H9 (cell line): Measurements from ENCODE around the gene ANKFY1. TPM values are rescaled to one million over a fixed set of nuclear protein-coding genes. Genes with fewer than 3 reads are reported as not detected.
A peak's percentile ranks its signal among the peaks of the same experiment; 100 is the strongest.

Experiments used
- DNase-seq: peaks from one replicate; pipeline ENCODE4 v3.0.0-alpha.2; 2017
- H2AFZ ChIP-seq: one replicate; pipeline ENCODE4 v1.6.1; 2013; ENCODE audit warnings: mild to moderate bottlenecking, low read length, control low read depth, moderate library complexity
- H2AK5ac ChIP-seq: 2 replicates; pipeline ENCODE4 v1.6.1; 2013; ENCODE audit warnings: low read length, control low read depth, mixed read lengths; ENCODE audit not compliant: insufficient read length
- H2BK120ac ChIP-seq: one replicate; pipeline ENCODE4 v1.6.1; 2013; ENCODE audit warnings: low read depth, mild to moderate bottlenecking, low read length, control low read depth, inconsistent platforms; ENCODE audit not compliant: poor library complexity, severe bottlenecking
- H2BK12ac ChIP-seq: 2 replicates; pipeline ENCODE4 v1.6.1; 2013; ENCODE audit warnings: low read length, control low read depth, mixed read lengths, low read depth; ENCODE audit not compliant: insufficient read length
- H2BK15ac ChIP-seq: 2 replicates; pipeline ENCODE4 v1.6.1; 2013; ENCODE audit warnings: low read depth, low read length, control low read depth
- H2BK20ac ChIP-seq: one replicate; pipeline ENCODE4 v1.6.1; 2013; ENCODE audit warnings: low read depth, mild to moderate bottlenecking, low read length, control low read depth, inconsistent platforms; ENCODE audit not compliant: poor library complexity, severe bottlenecking
- H2BK5ac ChIP-seq: 2 replicates; pipeline ENCODE4 v1.6.1; 2013; ENCODE audit warnings: low read length, control low read depth, mixed read lengths; ENCODE audit not compliant: insufficient read length
- H3K14ac ChIP-seq: 2 replicates; pipeline ENCODE4 v1.6.1; 2013; ENCODE audit warnings: low read length, control low read depth; ENCODE audit not compliant: insufficient read depth
- H3K18ac ChIP-seq: 2 replicates; pipeline ENCODE4 v1.6.1; 2013; ENCODE audit warnings: low read depth, mild to moderate bottlenecking, mixed read lengths, low read length, control low read depth; ENCODE audit not compliant: insufficient read length
- H3K23ac ChIP-seq: 2 replicates; pipeline ENCODE4 v1.6.1; 2013; ENCODE audit warnings: low read length, control low read depth, mixed read lengths, low read depth; ENCODE audit not compliant: insufficient read length
- H3K23me2 ChIP-seq: 2 replicates; pipeline ENCODE4 v1.6.1; 2013; ENCODE audit warnings: low read depth, mild to moderate bottlenecking, mixed read lengths, low read length, control low read depth; ENCODE audit not compliant: insufficient read length, poor library complexity, severe bottlenecking
- H3K27ac ChIP-seq: 2 replicates; pipeline ENCODE4 v1.5.1; 2013; ENCODE audit warnings: low read length, control low read depth, mixed read lengths, low read depth; ENCODE audit not compliant: insufficient read length
- H3K27me3 ChIP-seq: 2 replicates; pipeline ENCODE4 v1.6.1; 2013; ENCODE audit warnings: low read length, control low read depth, inconsistent platforms; ENCODE audit not compliant: insufficient read depth
- H3K4ac ChIP-seq: 2 replicates; pipeline ENCODE4 v1.6.1; 2013; ENCODE audit warnings: low read depth, mild to moderate bottlenecking, control low read depth, inconsistent platforms, low read length, moderate library complexity
- H3K4me1 ChIP-seq: 2 replicates; pipeline ENCODE4 v1.6.1; 2013; ENCODE audit warnings: low read length, control low read depth, inconsistent platforms; ENCODE audit not compliant: insufficient read depth
- H3K4me2 ChIP-seq: 2 replicates; pipeline ENCODE4 v1.6.1; 2013; ENCODE audit warnings: low read length, control low read depth, mixed read lengths; ENCODE audit not compliant: insufficient read length, insufficient read depth
- H3K56ac ChIP-seq: 2 replicates; pipeline ENCODE4 v1.6.1; 2013; ENCODE audit warnings: low read depth, mild to moderate bottlenecking, mixed read lengths, low read length, control low read depth; ENCODE audit not compliant: insufficient read length
- H3K79me1 ChIP-seq: 2 replicates; pipeline ENCODE4 v1.6.1; 2013; ENCODE audit warnings: low read depth, mild to moderate bottlenecking, moderate library complexity, low read length, control low read depth, inconsistent platforms; ENCODE audit not compliant: insufficient read depth, poor library complexity, severe bottlenecking
- H3K79me2 ChIP-seq: 2 replicates; pipeline ENCODE4 v1.6.1; 2013; ENCODE audit warnings: low read length, control low read depth, inconsistent platforms; ENCODE audit not compliant: insufficient read depth
- H3K9ac ChIP-seq: 2 replicates; pipeline ENCODE4 v1.6.1; 2013; ENCODE audit warnings: low read length, control low read depth, mixed read lengths; ENCODE audit not compliant: insufficient read length; ENCODE audit errors: extremely low read depth
- H3K9me3 ChIP-seq: one replicate; pipeline ENCODE4 v1.6.1; 2013; ENCODE audit warnings: low read depth, low read length, inconsistent platforms; ENCODE audit not compliant: control insufficient read depth
- H3T11ph ChIP-seq: one replicate; pipeline ENCODE4 v1.6.1; 2013; ENCODE audit warnings: mild to moderate bottlenecking, low read length, control low read depth, inconsistent platforms
- H4K20me1 ChIP-seq: one replicate; pipeline ENCODE4 v1.6.1; 2013; ENCODE audit not compliant: control insufficient read depth, insufficient read length, insufficient read depth
- H4K5ac ChIP-seq: 2 replicates; pipeline ENCODE4 v1.6.1; 2013; ENCODE audit warnings: low read depth, mild to moderate bottlenecking, mixed read lengths, low read length, control low read depth; ENCODE audit not compliant: insufficient read length
- H4K8ac ChIP-seq: replicated peaks from 2 replicates; pipeline ENCODE4 v1.6.1; 2013; ENCODE audit warnings: low read length, control low read depth, mixed read lengths, low read depth; ENCODE audit not compliant: insufficient read length
- H4K91ac ChIP-seq: 2 replicates; pipeline ENCODE4 v1.6.1; 2013; ENCODE audit warnings: low read depth, mild to moderate bottlenecking, moderate library complexity, mixed read lengths, low read length, control low read depth; ENCODE audit not compliant: insufficient read length
- H3K27ac Mint-ChIP-seq, 3 experiments: 2 replicates in 2 of 3; 3 replicates in 1 of 3; pipeline ENCODE4 v1.8.0; 2020 to 2021; ENCODE audit warnings: mixed read lengths in 3 of 3, mild to moderate bottlenecking in 1 of 3, moderate library complexity in 1 of 3
- H3K27me3 Mint-ChIP-seq: 2 replicates; pipeline ENCODE4 v1.8.0; 2021; ENCODE audit warnings: low read depth, mild to moderate bottlenecking, moderate library complexity, mixed read lengths
- H3K36me3 Mint-ChIP-seq, 3 experiments: 2 replicates in 2 of 3; 3 replicates in 1 of 3; pipeline ENCODE4 v1.8.0; 2020 to 2021; ENCODE audit warnings: low read depth in 3 of 3, mixed read lengths in 3 of 3; ENCODE audit not compliant: insufficient read depth in 1 of 3
- H3K4me1 Mint-ChIP-seq, 2 experiments: 2 replicates each; pipeline ENCODE4 v1.8.0; 2020; ENCODE audit warnings: mixed read lengths in 2 of 2
- H3K4me3 Mint-ChIP-seq, 2 experiments: 2 replicates in 1 of 2; 3 replicates in 1 of 2; pipeline ENCODE4 v1.8.0; 2020 to 2021; ENCODE audit warnings: mild to moderate bottlenecking in 2 of 2, mixed read lengths in 2 of 2, moderate library complexity in 1 of 2
- H3K9me3 Mint-ChIP-seq, 2 experiments: 2 replicates in 1 of 2; 3 replicates in 1 of 2; pipeline ENCODE4 v1.8.0; 2020; ENCODE audit warnings: mild to moderate bottlenecking in 2 of 2, mixed read lengths in 2 of 2, moderate library complexity in 1 of 2
- CTCF ChIP-seq: fragments of 200-600 bp; sonication (generic); conservative IDR thresholded peaks from 3 replicates; pipeline ENCODE4 v1.8.0; 2021; ENCODE audit warnings: antibody characterized with exemption, mild to moderate bottlenecking
- WGBS: extraction: QIAGEN DNeasy Blood & Tissue Kit; methylation state at CpG from one replicate; pipeline ENCODE4 v1.1.7; 2013; ENCODE audit warnings: missing lambda C conversion rate, low lambda C conversion rate, mixed read lengths; ENCODE audit not compliant: insufficient read length; ENCODE audit errors: extremely low coverage; 5-methylcytosine and 5-hydroxymethylcytosine counted together
- total RNA-seq: library from RNA; stranded (reverse); gene quantifications from 2 replicates; pipeline ENCODE4 v1.2.1, GENCODE V29; 2021

ANKFY1 gene
- total RNA-seq, 1 experiment from 2014 or later: 51.9 TPM

- no peak for TF ChIP-seq CTCF
- no peak overlapping the region for H3K27ac ChIP-seq
- H3K27me3 Mint-ChIP-seq: no peaks in the 10 kb centered on the region
Measured at GRCh38 chr17:4248504-4249277, 15.1 kb downstream of the ANKFY1 start.

More at GRCh38 chr17:4248504-4249277, 15.1 kb downstream of the ANKFY1 start:
- Histone ChIP-seq H2BK5ac (no peak overlapping the region), H4K20me1 (peaks cover 4% of the 10 kb centered on the region), H3K14ac (no peak overlapping the region), H4K8ac (no peak overlapping the region), H3K18ac (no peak overlapping the region), H2BK120ac (no peak overlapping the region), H4K91ac (no peak overlapping the region), H3K23me2 (no peaks in the 10 kb centered on the region), H3K9me3 (no peaks in the 10 kb centered on the region), H3K23ac (no peak overlapping the region), H3K79me1 (peaks cover 13% of the 10 kb centered on the region), H2BK20ac (no peak overlapping the region), H3K27me3 (no peaks in the 10 kb centered on the region), H2BK12ac (no peak overlapping the region), H3K4ac (no peak overlapping the region), H3K9ac (no peak overlapping the region), H3K79me2 (peaks cover 12% of the 10 kb centered on the region; the same call in 1 of the 2 replicates), H3K4me2 (no peak overlapping the region), H4K5ac (no peak overlapping the region), H3T11ph (no peak overlapping the region), H2BK15ac (no peak overlapping the region), H2AK5ac (no peak overlapping the region), H2AFZ (no peak overlapping the region), H3K4me1 (peaks cover 5% of the 10 kb centered on the region; the same call in 1 of the 2 replicates), H3K56ac (no peak overlapping the region)
- Mint-ChIP-seq H3K4me3 (no peak overlapping the region), H3K36me3 (peaks cover 0 to 5% (median 4%) of the 10 kb centered on the region in 3 experiments; a peak in 2 of 7 replicates), H3K9me3 (no peaks in the 10 kb centered on the region), H3K27ac (peak overlapping the region; percentile 75 to 98 (median 85); a peak in 5 of 7 replicates), H3K4me1 (peaks cover 20 to 23% of the 10 kb centered on the region in 2 experiments)
- WGBS: no CpG with 5 or more reads among the region's 7 CpGs
- DNase-seq: no peak
